ENCODE measurements around the gene EIF4G3. TPM values are rescaled to one million over a fixed set of nuclear protein-coding genes. Genes with fewer than 3 reads are reported as not detected.
A peak's percentile ranks its signal among the peaks of the same experiment; 100 is the strongest.

The EIF4G3 gene
- total and polyA plus RNA-seq, 9 of the 15 experiments (the other 6 are each of a cell fraction or from before 2014, with no cell fraction given), result 6.7 to 40.5 (median 32.1) TPM

DNA sequence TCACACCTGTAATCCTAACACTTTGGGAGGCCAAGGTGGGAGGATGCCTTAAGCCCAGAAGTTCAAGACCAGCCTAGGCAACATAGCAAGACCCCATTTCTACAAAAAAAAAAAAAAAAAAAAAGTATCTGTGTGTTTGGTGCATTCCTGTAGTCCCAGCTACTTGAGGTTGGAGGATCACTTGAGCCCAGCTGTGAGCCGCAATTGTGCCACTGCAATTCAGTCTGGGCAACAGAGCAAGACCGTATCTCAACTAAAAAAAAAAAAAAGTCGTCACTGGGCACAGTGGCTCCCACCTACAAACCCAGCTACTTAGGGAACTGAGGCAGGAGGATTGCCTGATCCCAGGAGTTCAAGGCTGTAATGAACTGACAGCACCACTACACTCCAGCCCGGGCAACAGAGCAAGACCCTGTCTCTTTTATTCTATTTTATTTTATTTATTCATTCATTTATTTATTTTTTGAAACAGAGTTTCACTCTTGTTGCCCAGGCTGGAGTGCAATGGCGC lies 8.6 kb upstream of the EIF4G3 start:
- H3K9me1 ChIP-seq (ENCODE audit: control insufficient read depth, insufficient read depth, low read length), result no peaks in the 10 kb centered on the region
- no peaks in the 10 kb centered on the region for H3K79me2 ChIP-seq (ENCODE audit: control insufficient read depth, insufficient read depth, low read length)
- H3K9me3 ChIP-seq (replicated peaks; ENCODE audit: control insufficient read depth, insufficient read depth, low read depth, low read length), result no peaks in the 10 kb centered on the region
- H3K4me2 ChIP-seq (ENCODE audit: insufficient read depth, low read length), result no peak overlapping the region
- POLR2A ChIA-PET, result interaction anchor here (1.3 kb wide), 1 partner anchor 10 kb away, joined by 4 read pairs; no protein-coding TSS in a partner anchor
- no peaks in the 10 kb centered on the region for H3K36me3 ChIP-seq (ENCODE audit: control insufficient read depth, insufficient read depth, low read length)
- no TSS peak for BruUV-seq (replicated peaks)
- no peak for ATAC-seq
- CTCF ChIA-PET (ENCODE audit: low intra/inter-chr PET ratio), result no interaction called here
- peaks cover 6 to 23% of the 10 kb centered on the region in 2 experiments; a peak in 4 of 5 replicates for H3K27me3 ChIP-seq (ENCODE audit: control insufficient read depth in 2 of 2, insufficient read depth in 2 of 2, low read length in 2 of 2)
- no peak for FAIRE-seq
- H3K4me3 ChIP-seq, result no peak overlapping the region
- no peak for DNase-seq (ENCODE audit: extremely low read depth in 1 of 4, low spot score in 3 of 4)
- no peak overlapping the region for H3K27ac ChIP-seq (ENCODE audit: extremely low read depth, low read depth, low read length)
- no peak overlapping the region; a peak in 1 of 4 replicates for H3K9ac ChIP-seq (ENCODE audit: insufficient read depth in 1 of 2, low read depth in 2 of 2, low read length in 2 of 2)
- TF ChIP-seq ZNF121 (CRISPR knock-in tag; conservative IDR thresholded peaks at IDR 0.05) (peak; percentile 56), BRD9 (IDR thresholded peaks at IDR 0.05; ENCODE audit: low read depth, partially characterized antibody) (no peak)
- in situ Hi-C loops (cut with MboI), result no loop called here
- WGBS (ENCODE audit: insufficient coverage, low coverage, missing lambda C conversion rate), result 27% methylated on average over 5 of the region's 5 CpGs
- no peak overlapping the region for H2AFZ ChIP-seq (ENCODE audit: low read depth, low read length)
- H3K4me1 ChIP-seq (replicated peaks in 1 of 2; ENCODE audit: control insufficient read depth in 2 of 2, insufficient read depth in 2 of 2, low read length in 2 of 2), result no peaks in the 10 kb centered on the region
- H4K20me1 ChIP-seq (replicated peaks; ENCODE audit: control insufficient read depth, insufficient read depth, low read length), result no peaks in the 10 kb centered on the region
- intact Hi-C loops (cut with micrococcal nuclease), result no loop called here

- ATAC-seq, result peak; percentile 34; the same call in 1 of the 3 replicates
- intact Hi-C loops (cut with micrococcal nuclease) (no loop called here), in situ Hi-C loops (cut with MboI) (no loop called here)
- no peaks in the 10 kb centered on the region for H3K4me1 ChIP-seq (replicated peaks in 1 of 2; ENCODE audit: control insufficient read depth in 2 of 2, insufficient read depth in 2 of 2, low read length in 2 of 2)
- DNase-seq (ENCODE audit: extremely low read depth in 1 of 4, low spot score in 3 of 4), result peak in 1 of 4 experiments; percentile 1
- H3K36me3 ChIP-seq (ENCODE audit: control insufficient read depth, insufficient read depth, low read length), result no peaks in the 10 kb centered on the region
- no peaks in the 10 kb centered on the region for H3K9me1 ChIP-seq (ENCODE audit: control insufficient read depth, insufficient read depth, low read length)
- H3K9me3 ChIP-seq (replicated peaks; ENCODE audit: control insufficient read depth, insufficient read depth, low read depth, low read length), result no peaks in the 10 kb centered on the region
- H3K79me2 ChIP-seq (ENCODE audit: control insufficient read depth, insufficient read depth, low read length), result no peaks in the 10 kb centered on the region
- no peak overlapping the region; the same call in 1 of the 2 replicates for H2AFZ ChIP-seq (ENCODE audit: low read depth, low read length)
- BruUV-seq (replicated peaks), result no TSS peak
- no peak overlapping the region for H3K4me3 ChIP-seq
- H3K4me2 ChIP-seq (ENCODE audit: insufficient read depth, low read length), result no peak overlapping the region
- no peak overlapping the region for H3K27ac ChIP-seq (ENCODE audit: extremely low read depth, low read depth, low read length)
- POLR2A ChIA-PET, result interaction anchor here (0.9 to 1.8 kb wide), 4 partner anchors 9 to 22 kb away, joined by 3 to 8 read pairs (median 5); no protein-coding TSS in a partner anchor
- peak; percentile 69 for FAIRE-seq
- TF ChIP-seq ZNF41 (CRISPR knock-in tag; conservative IDR thresholded peaks at IDR 0.05), result no peak
- no peak for TF ChIP-seq ZNF586 (CRISPR knock-in tag; conservative IDR thresholded peaks at IDR 0.05)
- no peak for TF ChIP-seq SIX5 (IDR thresholded peaks at IDR 0.05; ENCODE audit: borderline replicate concordance in 1 of 2, insufficient read depth in 1 of 2, low read depth in 1 of 2, low read length in 2 of 2)
- no peak for TF ChIP-seq GABPB2 (CRISPR knock-in tag; conservative IDR thresholded peaks at IDR 0.05)
- no peak for TF ChIP-seq ZNF507 (tag; conservative IDR thresholded peaks at IDR 0.05)
- H3K9ac ChIP-seq (ENCODE audit: insufficient read depth in 1 of 2, low read depth in 2 of 2, low read length in 2 of 2), result no peak overlapping the region
- WGBS (ENCODE audit: insufficient coverage, low coverage, missing lambda C conversion rate), result 20% methylated on average over 1 of the region's 1 CpG
- H4K20me1 ChIP-seq (replicated peaks; ENCODE audit: control insufficient read depth, insufficient read depth, low read length), result no peaks in the 10 kb centered on the region
- CTCF ChIA-PET (ENCODE audit: low intra/inter-chr PET ratio), result no interaction called here
- H3K27me3 ChIP-seq (ENCODE audit: control insufficient read depth in 2 of 2, insufficient read depth in 2 of 2, low read length in 2 of 2), result peaks cover 6 to 20% of the 10 kb centered on the region in 2 experiments; a peak in 4 of 5 replicates
These were observed 7.6 kb upstream of the EIF4G3 start for GRCh38 chr1:21184276-21184675.

Measured in K562 (cell line).